ENCODE data around the gene MID1IP1.

MID1IP1 gene

GRCh38 chrX:38800981-38801845 is at the start of gene MID1IP1:
MID1IP1 (plus strand) TSS chrX:38801459; CDS start chrX:38804947, 3,488 bp downstream.
- H3K36me3 ChIP-seq (ENCODE audit: insufficient read depth, low read depth, low read length), result peaks cover 16% of the 10 kb centered on the region; the same call in 1 of the 2 replicates
- H3K27me3 ChIP-seq (ENCODE audit: insufficient read depth, low read length), result no peaks in the 10 kb centered on the region
- H3K4me3 ChIP-seq (ENCODE audit: low read length), result peak within 1 kb of the TSS; percentile 96
- H3K27ac ChIP-seq (ENCODE audit: low read length), result peak within 1 kb of the TSS; percentile 87
- no peaks in the 10 kb centered on the region for H3K4me1 ChIP-seq (ENCODE audit: insufficient read depth, low read length)
- peak within 1 kb of the TSS; percentile 98 for H3K9ac ChIP-seq (ENCODE audit: low read depth, low read length)
- no peaks in the 10 kb centered on the region for H3K9me3 ChIP-seq (ENCODE audit: insufficient read depth, low read depth, low read length)

- no peak overlapping the region for H3K27ac ChIP-seq (ENCODE audit: low read length)
These were observed 47.0 kb upstream of the MID1IP1 start for GRCh38 chrX:38754102-38754790.

GRCh38 chrX:38754818-38755718 is 46.2 kb upstream of the MID1IP1 start:
- no peaks in the 10 kb centered on the region for H3K36me3 ChIP-seq (ENCODE audit: insufficient read depth, low read depth, low read length)
- no peaks in the 10 kb centered on the region for H3K27me3 ChIP-seq (ENCODE audit: insufficient read depth, low read length)
- peaks cover 6% of the 10 kb centered on the region; the same call in 1 of the 2 replicates for H3K4me1 ChIP-seq (ENCODE audit: insufficient read depth, low read length)
- H3K9ac ChIP-seq (ENCODE audit: low read depth, low read length), result no peak overlapping the region
- H3K9me3 ChIP-seq (ENCODE audit: insufficient read depth, low read depth, low read length), result no peaks in the 10 kb centered on the region
- H3K27ac ChIP-seq (ENCODE audit: low read length), result no peak overlapping the region
- no peak overlapping the region for H3K4me3 ChIP-seq (ENCODE audit: low read length)

More at GRCh38 chrX:38754102-38754790, 47.0 kb upstream of the MID1IP1 start:
- Histone ChIP-seq H3K27me3 (ENCODE audit: insufficient read depth, low read length) (no peaks in the 10 kb centered on the region), H3K36me3 (ENCODE audit: insufficient read depth, low read depth, low read length) (no peaks in the 10 kb centered on the region), H3K4me1 (ENCODE audit: insufficient read depth, low read length) (peaks cover 6% of the 10 kb centered on the region; the same call in 1 of the 2 replicates), H3K9me3 (ENCODE audit: insufficient read depth, low read depth, low read length) (no peaks in the 10 kb centered on the region), H3K9ac (ENCODE audit: low read depth, low read length) (no peak overlapping the region), H3K4me3 (ENCODE audit: low read length) (no peak overlapping the region)

- no peak overlapping the region for H3K4me3 ChIP-seq (ENCODE audit: low read length)
- no peaks in the 10 kb centered on the region for H3K4me1 ChIP-seq (ENCODE audit: insufficient read depth, low read length)
- no peaks in the 10 kb centered on the region for H3K9me3 ChIP-seq (ENCODE audit: insufficient read depth, low read depth, low read length)
- H3K27me3 ChIP-seq (ENCODE audit: insufficient read depth, low read length), result no peaks in the 10 kb centered on the region
- H3K27ac ChIP-seq (ENCODE audit: low read length), result no peak overlapping the region
- no peak overlapping the region for H3K9ac ChIP-seq (ENCODE audit: low read depth, low read length)
- no peaks in the 10 kb centered on the region for H3K36me3 ChIP-seq (ENCODE audit: insufficient read depth, low read depth, low read length)
These were observed 40.4 kb upstream of the MID1IP1 start for GRCh38 chrX:38760883-38761282.

- no peaks in the 10 kb centered on the region for H3K27me3 ChIP-seq (ENCODE audit: insufficient read depth, low read length)
- no peak overlapping the region for H3K4me3 ChIP-seq (ENCODE audit: low read length)
- H3K9ac ChIP-seq (ENCODE audit: low read depth, low read length), result no peak overlapping the region
- H3K27ac ChIP-seq (ENCODE audit: low read length), result no peak overlapping the region
- no peaks in the 10 kb centered on the region for H3K9me3 ChIP-seq (ENCODE audit: insufficient read depth, low read depth, low read length)
- no peaks in the 10 kb centered on the region for H3K36me3 ChIP-seq (ENCODE audit: insufficient read depth, low read depth, low read length)
- H3K4me1 ChIP-seq (ENCODE audit: insufficient read depth, low read length), result no peaks in the 10 kb centered on the region
These were observed 33.2 kb upstream of the MID1IP1 start for GRCh38 chrX:38768079-38768478.

- Histone ChIP-seq H3K4me3 (ENCODE audit: low read length) (no peak overlapping the region), H3K9ac (ENCODE audit: low read depth, low read length) (no peak overlapping the region), H3K27me3 (ENCODE audit: insufficient read depth, low read length) (no peaks in the 10 kb centered on the region), H3K9me3 (ENCODE audit: insufficient read depth, low read depth, low read length) (no peaks in the 10 kb centered on the region), H3K36me3 (ENCODE audit: insufficient read depth, low read depth, low read length) (no peaks in the 10 kb centered on the region), H3K27ac (ENCODE audit: low read length) (no peak overlapping the region), H3K4me1 (ENCODE audit: insufficient read depth, low read length) (no peaks in the 10 kb centered on the region)
These were observed 31.1 kb upstream of the MID1IP1 start for GRCh38 chrX:38770152-38770551.

GRCh38 chrX:38774249-38774648 is 27.0 kb upstream of the MID1IP1 start:
- Histone ChIP-seq H3K4me3 (ENCODE audit: low read length) (no peak overlapping the region), H3K27ac (ENCODE audit: low read length) (no peak overlapping the region), H3K27me3 (ENCODE audit: insufficient read depth, low read length) (no peaks in the 10 kb centered on the region), H3K4me1 (ENCODE audit: insufficient read depth, low read length) (no peaks in the 10 kb centered on the region), H3K9ac (ENCODE audit: low read depth, low read length) (no peak overlapping the region), H3K36me3 (ENCODE audit: insufficient read depth, low read depth, low read length) (no peaks in the 10 kb centered on the region), H3K9me3 (ENCODE audit: insufficient read depth, low read depth, low read length) (no peaks in the 10 kb centered on the region)

GRCh38 chrX:38796946-38797345 is 4.3 kb upstream of the MID1IP1 start:
- H3K36me3 ChIP-seq (ENCODE audit: insufficient read depth, low read depth, low read length), result no peaks in the 10 kb centered on the region
- no peak overlapping the region for H3K9ac ChIP-seq (ENCODE audit: low read depth, low read length)
- H3K4me3 ChIP-seq (ENCODE audit: low read length), result no peak overlapping the region
- H3K27ac ChIP-seq (ENCODE audit: low read length), result no peak overlapping the region
- H3K27me3 ChIP-seq (ENCODE audit: insufficient read depth, low read length), result no peaks in the 10 kb centered on the region
- H3K4me1 ChIP-seq (ENCODE audit: insufficient read depth, low read length), result no peaks in the 10 kb centered on the region; the same call in 1 of the 2 replicates
- no peaks in the 10 kb centered on the region for H3K9me3 ChIP-seq (ENCODE audit: insufficient read depth, low read depth, low read length)

- Histone ChIP-seq H3K9ac (ENCODE audit: low read depth, low read length) (no peak overlapping the region), H3K9me3 (ENCODE audit: insufficient read depth, low read depth, low read length) (no peaks in the 10 kb centered on the region), H3K4me3 (ENCODE audit: low read length) (no peak overlapping the region), H3K27me3 (ENCODE audit: insufficient read depth, low read length) (no peaks in the 10 kb centered on the region), H3K27ac (ENCODE audit: low read length) (no peak overlapping the region), H3K4me1 (ENCODE audit: insufficient read depth, low read length) (no peaks in the 10 kb centered on the region; the same call in 1 of the 2 replicates), H3K36me3 (ENCODE audit: insufficient read depth, low read depth, low read length) (no peaks in the 10 kb centered on the region)
These were observed 2.3 kb upstream of the MID1IP1 start for GRCh38 chrX:38798956-38799355.

- no peak overlapping the region for H3K4me3 ChIP-seq (ENCODE audit: low read length)
- H3K36me3 ChIP-seq (ENCODE audit: insufficient read depth, low read depth, low read length), result peaks cover 5% of the 10 kb centered on the region; the same call in 1 of the 2 replicates
- no peaks in the 10 kb centered on the region for H3K27me3 ChIP-seq (ENCODE audit: insufficient read depth, low read length)
- H3K9ac ChIP-seq (ENCODE audit: low read depth, low read length), result no peak overlapping the region
- H3K4me1 ChIP-seq (ENCODE audit: insufficient read depth, low read length), result no peaks in the 10 kb centered on the region
- no peaks in the 10 kb centered on the region for H3K9me3 ChIP-seq (ENCODE audit: insufficient read depth, low read depth, low read length)
- no peak overlapping the region for H3K27ac ChIP-seq (ENCODE audit: low read length)
These were observed 1.2 kb upstream of the MID1IP1 start for GRCh38 chrX:38799995-38800580.

GRCh38 chrX:38803243-38803587 is 2.0 kb downstream of the MID1IP1 start:
- Histone ChIP-seq H3K9me3 (ENCODE audit: insufficient read depth, low read depth, low read length) (no peaks in the 10 kb centered on the region), H3K36me3 (ENCODE audit: insufficient read depth, low read depth, low read length) (peaks cover 23% of the 10 kb centered on the region; the same call in 1 of the 2 replicates), H3K27me3 (ENCODE audit: insufficient read depth, low read length) (no peaks in the 10 kb centered on the region), H3K9ac (ENCODE audit: low read depth, low read length) (peak overlapping the region; percentile 98), H3K4me1 (ENCODE audit: insufficient read depth, low read length) (no peaks in the 10 kb centered on the region), H3K4me3 (ENCODE audit: low read length) (peak overlapping the region; percentile 96), H3K27ac (ENCODE audit: low read length) (peak overlapping the region; percentile 70)
